ENCODE results near the gene SNX25.
"Not testable (repeated sequence)": the region's sequence is repeated elsewhere in the genome, so short reads cannot be mapped to it uniquely, and the experiment has no call there.

The SNX25 gene

GRCh38 chr4:185235843-185236503 lies 26.6 kb downstream of the SNX25 start:
- DNase-seq: no peak

DNA sequence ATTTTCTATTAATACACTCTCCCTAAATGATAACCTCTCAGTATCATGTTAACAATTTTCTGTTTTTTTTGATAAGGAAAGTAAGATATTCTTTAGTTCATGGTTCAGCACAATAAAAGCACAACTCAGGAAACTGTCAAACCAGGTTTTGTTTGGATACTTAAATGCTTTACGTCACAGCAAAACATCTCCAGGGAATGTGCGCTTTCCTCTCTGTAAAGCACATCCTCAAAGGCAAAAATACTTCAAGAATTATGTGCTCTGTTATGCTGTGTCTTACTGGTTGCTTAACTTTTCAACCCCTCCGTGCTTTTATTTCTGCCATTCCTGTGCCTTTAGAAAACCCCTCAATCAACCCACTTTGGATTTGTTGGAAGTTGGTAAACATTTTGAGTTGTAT lies 27.8 kb downstream of the SNX25 start:
- DNase-seq: no peak

DNA sequence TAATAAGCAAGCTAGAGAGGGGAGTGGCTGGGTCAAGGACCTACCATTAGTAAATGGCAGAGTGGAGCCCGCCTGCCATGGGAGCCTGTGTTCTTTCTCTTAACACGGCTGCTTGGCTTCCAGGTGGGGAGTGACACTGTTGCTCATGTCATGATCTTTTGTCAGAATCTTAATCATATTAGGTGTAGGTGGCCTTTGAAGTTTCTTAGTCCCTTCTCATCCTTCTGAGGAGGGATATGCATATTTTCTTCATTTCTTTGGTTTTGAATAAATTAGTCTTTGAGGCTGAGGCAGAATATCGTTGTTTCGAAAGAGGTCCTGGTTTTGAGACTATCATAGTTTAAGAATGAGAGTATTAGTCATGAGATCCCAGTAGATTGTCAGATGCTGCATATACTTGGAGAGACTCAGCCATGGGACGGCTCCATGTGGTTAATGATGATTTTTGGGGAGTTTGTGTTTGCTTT lies 28.9 kb downstream of the SNX25 start:
- no peak for DNase-seq

DNA sequence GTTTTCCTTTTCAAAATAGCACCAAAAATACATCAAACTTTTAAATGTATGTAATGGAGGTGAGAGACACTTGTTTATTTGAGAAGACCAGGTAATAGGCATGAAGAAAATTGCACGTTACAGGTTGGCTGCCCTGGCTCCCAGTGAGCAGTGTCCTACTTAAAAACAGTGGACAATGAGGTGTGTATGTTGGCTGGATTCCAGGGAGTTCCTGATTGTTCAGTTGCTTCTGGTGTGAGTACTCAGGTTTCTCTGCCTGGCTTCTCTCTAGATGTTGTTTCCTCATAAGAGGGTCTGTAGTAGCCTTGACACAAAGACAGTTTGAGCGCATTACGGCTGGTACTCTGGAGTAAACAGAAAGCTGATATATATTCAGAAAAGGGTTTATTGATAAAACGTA lies 29.4 kb downstream of the SNX25 start:
- no peak for DNase-seq

DNA sequence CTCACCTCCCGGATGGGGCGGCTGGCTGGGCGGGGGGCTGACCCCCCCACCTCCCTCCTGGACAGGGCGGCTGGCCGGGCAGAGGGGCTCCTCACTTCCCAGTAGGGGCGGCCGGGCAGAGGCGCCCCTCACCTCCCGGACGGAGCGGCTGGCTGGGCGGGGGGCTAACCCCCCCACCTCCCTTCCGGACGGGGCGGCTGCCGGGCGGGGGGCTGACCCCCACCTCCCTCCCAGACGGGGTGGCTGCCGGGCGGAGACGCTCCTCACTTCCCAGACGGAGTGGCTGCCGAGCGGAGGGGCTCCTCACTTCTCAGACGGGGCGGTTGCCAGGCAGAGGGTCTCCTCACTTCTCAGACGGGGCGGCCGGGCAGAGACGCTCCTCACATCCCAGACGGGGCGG lies 31.1 kb downstream of the SNX25 start:
- DNase-seq: not testable (repeated sequence)

GRCh38 chr4:185242749-185243533 lies 33.5 kb downstream of the SNX25 start:
- DNase-seq: no peak

GRCh38 chr4:185243879-185244278 lies 34.5 kb downstream of the SNX25 start:
- DNase-seq: no peak

- DNase-seq: no peak
Observed at GRCh38 chr4:185244763-185245162, 35.4 kb downstream of the SNX25 start.

DNA sequence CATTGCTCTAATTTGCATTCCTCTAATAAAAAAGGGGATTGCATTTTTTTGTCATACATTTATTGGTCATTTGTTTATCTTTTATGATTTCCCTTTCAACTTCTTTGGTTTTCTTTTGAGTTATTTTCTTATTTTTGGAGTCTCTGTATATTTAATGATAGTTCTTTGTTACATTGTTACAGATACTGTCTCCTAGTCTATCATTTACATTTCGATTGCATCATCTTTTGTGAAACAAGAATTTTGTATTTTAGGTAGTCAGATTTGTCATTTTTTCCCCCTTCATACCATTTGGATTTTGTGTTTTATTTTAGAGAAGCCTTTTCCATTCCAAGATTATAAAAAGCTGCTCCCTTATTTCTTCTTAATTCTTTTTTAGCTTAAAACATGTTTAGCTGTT lies 37.1 kb downstream of the SNX25 start:
- no peak for DNase-seq

DNA sequence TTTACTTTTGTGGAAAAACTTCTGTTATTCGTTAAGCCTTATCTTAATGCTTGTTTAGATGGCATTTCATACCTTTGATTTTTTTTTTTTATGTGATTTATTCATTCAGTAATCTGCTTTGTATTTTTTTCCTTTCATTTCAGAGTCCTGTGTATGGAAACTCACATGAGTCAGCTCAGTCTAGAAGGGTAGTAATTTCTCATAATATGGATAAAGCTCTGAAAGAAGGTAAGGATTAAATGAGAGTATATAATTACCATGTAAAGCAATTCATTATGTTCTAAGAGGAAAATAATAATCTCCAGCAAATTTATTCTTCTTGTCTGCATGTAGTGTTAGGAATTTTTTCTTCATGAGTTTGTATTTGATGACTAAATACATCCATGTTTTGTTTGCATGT lies 37.8 kb downstream of the SNX25 start:
- no peak for DNase-seq

- no peak for DNase-seq
Observed at GRCh38 chr4:185248393-185249039, 39.1 kb downstream of the SNX25 start.

DNA sequence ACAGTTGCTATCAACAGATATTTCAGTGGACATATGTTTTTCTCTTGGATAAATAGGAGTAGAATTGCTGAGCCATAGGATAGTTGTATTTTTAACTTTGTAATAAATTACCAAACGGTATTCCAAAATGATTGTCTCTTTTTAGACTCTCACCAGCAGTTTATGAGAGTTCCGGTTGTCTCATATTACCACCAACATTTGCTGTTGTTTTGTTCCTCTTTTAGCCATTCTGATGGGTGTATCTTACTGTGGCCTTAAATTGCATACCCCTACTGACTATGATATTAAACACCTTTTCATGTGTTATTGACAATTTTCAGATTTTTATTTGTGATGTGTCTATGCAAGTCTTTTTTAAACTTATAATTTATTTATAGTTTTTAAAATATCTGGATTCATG lies 39.7 kb downstream of the SNX25 start:
- no peak for DNase-seq

DNA sequence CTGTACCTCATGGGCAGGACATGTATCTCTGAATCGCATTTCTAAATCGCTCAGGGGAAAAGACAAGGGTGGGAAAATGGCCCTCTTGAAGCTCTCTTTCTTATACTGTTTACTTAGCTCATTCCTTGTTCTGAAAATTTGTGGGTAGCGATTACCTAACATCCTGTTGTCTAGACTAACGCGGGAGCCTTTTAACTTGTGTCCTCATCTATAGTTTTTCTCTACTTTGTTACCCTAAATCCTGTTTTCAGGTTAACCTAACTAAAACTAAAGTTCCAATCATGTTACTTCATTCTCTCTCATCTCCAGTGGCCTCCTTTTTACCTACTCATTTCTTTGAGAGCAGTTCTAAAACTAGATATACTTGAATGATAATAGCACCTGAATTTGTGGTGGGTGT lies 45.0 kb downstream of the SNX25 start:
- no peak for DNase-seq

DNA sequence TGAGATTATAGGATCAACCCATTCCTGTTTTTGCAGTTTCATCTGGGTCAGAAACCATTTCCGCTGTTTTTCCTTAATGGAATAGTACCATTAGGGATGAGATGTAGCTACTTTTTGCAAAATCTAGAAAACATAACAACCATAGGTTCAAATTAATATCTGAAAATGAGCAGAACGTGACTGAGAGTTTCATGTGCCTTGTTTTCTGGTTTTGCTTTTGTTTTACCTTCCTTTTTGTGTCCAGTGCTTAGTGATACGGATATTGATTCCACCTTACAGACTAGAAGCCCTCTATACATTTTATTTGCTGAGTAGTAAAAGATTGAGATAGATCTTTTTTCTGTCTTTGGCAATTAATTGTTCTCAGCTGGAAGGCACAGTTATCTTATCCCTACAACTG lies 46.5 kb downstream of the SNX25 start:
- no peak for DNase-seq

DNA sequence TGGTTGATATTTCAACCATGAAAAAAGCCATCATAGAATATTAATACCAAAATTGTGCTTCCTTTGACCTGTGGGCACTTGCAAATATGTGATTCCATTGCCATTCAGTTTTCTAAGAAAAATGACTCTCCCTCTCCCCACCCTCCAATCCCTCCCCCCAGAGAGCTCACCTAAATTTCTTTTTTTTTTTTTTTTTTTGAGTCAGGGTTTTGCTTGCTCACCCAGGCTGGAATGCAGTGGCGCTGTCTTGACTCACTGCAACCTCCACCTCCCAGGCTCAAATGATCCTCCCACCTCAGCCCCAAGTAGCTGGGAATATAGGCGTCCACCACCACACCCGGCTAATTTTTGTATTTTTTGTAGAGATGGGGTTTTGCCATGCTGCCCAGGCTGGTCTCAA lies 47.0 kb downstream of the SNX25 start:
- DNase-seq: no peak

DNA sequence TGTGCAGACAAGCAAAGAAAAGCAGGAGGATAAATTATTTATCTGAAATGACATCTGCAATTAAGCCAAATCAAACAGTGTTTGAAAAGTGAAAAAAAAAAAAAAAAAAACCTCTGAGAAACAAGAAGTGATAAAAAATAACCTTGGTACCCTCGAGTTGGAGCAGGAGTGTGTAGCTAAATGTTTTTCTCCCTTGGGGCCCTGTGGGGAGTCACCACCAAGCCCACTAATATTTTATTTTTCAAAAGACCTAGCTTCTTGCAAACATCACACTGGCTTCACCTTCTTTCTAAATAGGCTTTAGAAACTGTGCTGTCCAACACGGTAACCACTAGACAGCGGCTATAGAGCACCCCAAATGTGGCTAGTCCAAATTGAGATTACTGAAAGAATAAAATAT lies 47.7 kb downstream of the SNX25 start:
- no peak for DNase-seq

DNA sequence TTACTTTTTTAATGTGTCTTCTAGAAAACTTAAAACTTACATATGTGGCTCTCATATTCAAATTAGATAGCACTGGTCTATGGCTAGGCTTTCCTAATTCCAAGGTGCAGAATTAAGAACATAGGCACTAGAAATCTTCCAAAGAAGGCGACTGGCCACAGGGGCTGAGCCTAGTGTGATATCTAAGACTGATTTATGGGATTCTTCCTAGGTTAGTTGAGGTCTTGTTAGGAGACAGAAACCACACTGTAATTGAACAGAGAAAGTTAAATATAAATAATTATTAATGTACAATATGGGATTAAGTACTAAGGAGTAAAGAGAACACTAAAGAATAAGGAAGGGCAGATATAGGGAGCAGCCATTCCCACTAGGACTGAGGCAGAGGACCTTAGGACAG lies 48.3 kb downstream of the SNX25 start:
- DNase-seq: no peak

- DNase-seq: not testable (repeated sequence)
Observed at GRCh38 chr4:185258741-185259140, 49.3 kb downstream of the SNX25 start.

DNA sequence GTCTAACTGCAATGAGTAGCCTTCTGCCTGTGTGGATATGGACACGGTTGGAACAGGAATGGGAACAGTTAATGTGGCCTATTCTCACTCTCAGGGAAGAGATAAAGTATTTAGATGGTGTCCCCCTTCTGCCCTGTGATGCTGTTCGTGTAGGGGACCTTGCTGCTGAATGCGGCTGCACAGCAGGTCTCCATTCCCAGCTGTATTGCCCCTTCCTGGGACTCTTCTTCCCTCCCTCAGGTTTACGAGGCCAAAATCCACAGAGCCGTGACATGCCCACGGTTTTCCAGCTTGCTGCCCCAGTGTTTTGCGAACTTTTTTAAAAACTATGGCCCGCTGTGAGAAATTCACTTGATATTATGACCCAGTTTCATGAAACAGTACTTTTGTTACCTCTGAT lies 50.3 kb downstream of the SNX25 start:
- DNase-seq: no peak

- DNase-seq: no peak
Observed at GRCh38 chr4:185261946-185262345, 52.5 kb downstream of the SNX25 start.

GRCh38 chr4:185263419-185263818 lies 54.0 kb downstream of the SNX25 start:
- DNase-seq: no peak

GRCh38 chr4:185265942-185266341 lies 56.5 kb downstream of the SNX25 start:
- DNase-seq: peak; percentile 13

DNA sequence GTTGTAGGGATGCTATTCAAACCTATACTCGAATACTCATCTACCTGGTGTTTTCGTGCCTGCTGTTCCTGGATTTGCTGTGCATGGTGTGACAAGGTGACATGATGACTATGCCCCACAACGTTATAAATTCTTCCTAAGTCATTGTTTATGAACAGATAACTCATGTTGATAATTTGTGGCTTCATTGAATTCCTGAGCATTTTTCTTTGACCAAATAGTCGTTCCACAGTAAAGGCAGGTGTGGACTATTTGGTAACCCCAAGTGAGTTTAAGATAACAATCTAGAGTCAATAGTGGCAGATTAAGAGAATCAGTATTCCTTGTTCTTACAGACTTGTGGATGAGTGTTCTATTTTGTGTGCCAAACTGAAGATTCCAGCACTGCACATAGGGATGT lies 59.9 kb downstream of the SNX25 start:
- no peak for DNase-seq

GRCh38 chr4:185270037-185270436 lies 60.6 kb downstream of the SNX25 start:
- DNase-seq: no peak

Measured in GDM1 (cell line).